Measurements from ENCODE around the gene NUDT19. TPM values are rescaled to one million over a fixed set of nuclear protein-coding genes. Genes with fewer than 3 reads are reported as not detected.

The NUDT19 gene
- total and polyA plus RNA-seq, 2 experiments from 2014 or later = 2.4 to 3.9 TPM

- H3K79me2 ChIP-seq (replicated peaks; ENCODE audit: insufficient read depth) = no peaks in the 10 kb centered on the region
- H3K27ac Mint-ChIP-seq = no peak overlapping the region
- H3K36me3 ChIP-seq (ENCODE audit: insufficient read depth) = no peaks in the 10 kb centered on the region
- no peaks in the 10 kb centered on the region for H4K20me1 ChIP-seq (replicated peaks; ENCODE audit: insufficient read depth)
- no peak overlapping the region for H2AFZ ChIP-seq
- no peaks in the 10 kb centered on the region for H3K27me3 ChIP-seq (ENCODE audit: insufficient read depth)
- no peaks in the 10 kb centered on the region for H3K36me3 Mint-ChIP-seq (ENCODE audit: low read depth)
- H3K4me1 Mint-ChIP-seq = no peaks in the 10 kb centered on the region
- peaks cover 6% of the 10 kb centered on the region for H3K27me3 Mint-ChIP-seq (ENCODE audit: insufficient read depth, low read depth, poor library complexity)
- H3K4me3 ChIP-seq = no peak overlapping the region
- H3K4me3 Mint-ChIP-seq = no peak overlapping the region
- TF ChIP-seq ETS1 (IDR thresholded peaks at IDR 0.05) = no peak
- no peak for TF ChIP-seq JUNB (IDR thresholded peaks at IDR 0.05; ENCODE audit: unreplicated experiment)
- no peak for TF ChIP-seq ZNF331 (CRISPR knock-in tag; IDR thresholded peaks at IDR 0.05; ENCODE audit: low read depth)
- no peak for TF ChIP-seq EZH2 (IDR thresholded peaks at IDR 0.05; ENCODE audit: low read depth, unreplicated experiment)
- no peak for TF ChIP-seq STAT1 (IDR thresholded peaks at IDR 0.05; ENCODE audit: unreplicated experiment)
- TF ChIP-seq CTCF (conservative IDR thresholded peaks at IDR 0.05; ENCODE audit: low read depth in 2 of 2) = no peak
- no peak for TF ChIP-seq CREB1 (CRISPR knock-in tag; IDR thresholded peaks at IDR 0.05; ENCODE audit: low read depth)
- TF ChIP-seq ZNF114 (CRISPR knock-in tag; IDR thresholded peaks at IDR 0.05) = no peak
- TF ChIP-seq ZNF462 (CRISPR knock-in tag; IDR thresholded peaks at IDR 0.05) = no peak
- no peak for TF ChIP-seq NANOG (IDR thresholded peaks at IDR 0.05; ENCODE audit: borderline replicate concordance)
- TF ChIP-seq POLR2AphosphoS5 (IDR thresholded peaks at IDR 0.05; ENCODE audit: low read depth) = no peak
- no peak for TF ChIP-seq REST (IDR thresholded peaks at IDR 0.05; ENCODE audit: unreplicated experiment)
- H3F3A ChIP-seq (replicated peaks; ENCODE audit: low read depth) = no peaks in the 10 kb centered on the region
- ATAC-seq (no peak), DNase-seq (ENCODE audit: low spot score) (no peak)
- H3K4me1 ChIP-seq (ENCODE audit: insufficient read depth) = no peaks in the 10 kb centered on the region
- H3K9me3 Mint-ChIP-seq = no peaks in the 10 kb centered on the region
- H3K27ac ChIP-seq (ENCODE audit: low read depth) = no peak overlapping the region
- H3K9me2 ChIP-seq (ENCODE audit: insufficient read depth) = no peaks in the 10 kb centered on the region
- H3K4me2 ChIP-seq = no peak overlapping the region
Measured at GRCh38 chr19:32743447-32743846, 51.8 kb downstream of the NUDT19 start.

Data from GM23338 (cell line).